GM12865 (cell line): ENCODE measurements around the gene HAUS8.
"Not testable (repeated sequence)": the region's sequence is repeated elsewhere in the genome, so short reads cannot be mapped to it uniquely, and the experiment has no call there.

Source experiments
- DNase-seq: peaks from one replicate; pipeline ENCODE4 v3.0.0; 2010; ENCODE audit warnings: low read depth
- H3K4me3 ChIP-seq: 2 replicates; pipeline ENCODE4 v1.5.1; 2011; ENCODE audit warnings: mild to moderate bottlenecking, low read depth, low read length, control low read depth
- TF ChIP-seq, protein P1 (sequence below): IDR thresholded peaks from 2 replicates; pipeline ENCODE4 v1.5.1; 2011; ENCODE audit warnings: low read length, control low read depth, low read depth, inconsistent platforms; ENCODE audit not compliant: insufficient read depth; ENCODE audit errors: missing control alignments

The HAUS8 gene

DNA sequence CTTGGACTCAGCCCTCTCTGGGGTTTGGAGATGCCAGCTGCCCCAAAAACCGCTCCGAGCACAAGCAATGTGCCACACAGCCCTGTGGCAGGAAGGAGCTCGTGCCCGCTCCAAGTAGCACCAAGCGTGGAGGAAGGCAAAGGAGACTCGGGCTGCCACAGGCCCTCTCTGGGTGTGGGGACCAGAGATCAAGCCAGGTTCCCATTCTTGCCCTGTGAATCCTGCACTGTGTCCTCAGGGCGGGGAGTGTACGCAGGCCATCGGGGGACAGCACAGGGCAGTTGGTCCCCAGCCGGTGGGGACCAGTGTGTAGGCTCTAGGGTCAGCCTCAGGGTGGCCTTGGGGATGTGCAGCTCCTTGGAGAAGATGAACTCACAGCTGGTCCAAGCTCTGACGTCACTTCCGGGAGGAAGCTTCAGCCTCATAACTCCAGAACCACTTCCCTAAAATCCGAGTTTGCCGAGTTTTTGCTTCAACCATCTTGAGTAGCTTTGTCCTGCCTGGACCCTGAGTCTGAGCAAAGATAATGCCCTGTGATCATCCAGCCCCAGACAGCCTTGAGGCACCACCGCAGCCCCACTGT, 39.3 kb downstream of the HAUS8 start:
- no peak overlapping the region for H3K4me3 ChIP-seq

GRCh38 chr19:17031741-17032140, 43.5 kb downstream of the HAUS8 start:
- H3K4me3 ChIP-seq = no peak overlapping the region
- DNase-seq = no peak
- TF ChIP-seq, protein P1, sequence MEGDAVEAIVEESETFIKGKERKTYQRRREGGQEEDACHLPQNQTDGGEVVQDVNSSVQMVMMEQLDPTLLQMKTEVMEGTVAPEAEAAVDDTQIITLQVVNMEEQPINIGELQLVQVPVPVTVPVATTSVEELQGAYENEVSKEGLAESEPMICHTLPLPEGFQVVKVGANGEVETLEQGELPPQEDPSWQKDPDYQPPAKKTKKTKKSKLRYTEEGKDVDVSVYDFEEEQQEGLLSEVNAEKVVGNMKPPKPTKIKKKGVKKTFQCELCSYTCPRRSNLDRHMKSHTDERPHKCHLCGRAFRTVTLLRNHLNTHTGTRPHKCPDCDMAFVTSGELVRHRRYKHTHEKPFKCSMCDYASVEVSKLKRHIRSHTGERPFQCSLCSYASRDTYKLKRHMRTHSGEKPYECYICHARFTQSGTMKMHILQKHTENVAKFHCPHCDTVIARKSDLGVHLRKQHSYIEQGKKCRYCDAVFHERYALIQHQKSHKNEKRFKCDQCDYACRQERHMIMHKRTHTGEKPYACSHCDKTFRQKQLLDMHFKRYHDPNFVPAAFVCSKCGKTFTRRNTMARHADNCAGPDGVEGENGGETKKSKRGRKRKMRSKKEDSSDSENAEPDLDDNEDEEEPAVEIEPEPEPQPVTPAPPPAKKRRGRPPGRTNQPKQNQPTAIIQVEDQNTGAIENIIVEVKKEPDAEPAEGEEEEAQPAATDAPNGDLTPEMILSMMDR = no peak

More for the DNA sequence above, 39.3 kb downstream of the HAUS8 start:
- DNase-seq = no peak
- TF ChIP-seq, protein P1 = no peak

- TF ChIP-seq, protein P1 = no peak
- H3K4me3 ChIP-seq = no peak overlapping the region
Measured at GRCh38 chr19:17027535-17027975, 47.7 kb downstream of the HAUS8 start.

DNA sequence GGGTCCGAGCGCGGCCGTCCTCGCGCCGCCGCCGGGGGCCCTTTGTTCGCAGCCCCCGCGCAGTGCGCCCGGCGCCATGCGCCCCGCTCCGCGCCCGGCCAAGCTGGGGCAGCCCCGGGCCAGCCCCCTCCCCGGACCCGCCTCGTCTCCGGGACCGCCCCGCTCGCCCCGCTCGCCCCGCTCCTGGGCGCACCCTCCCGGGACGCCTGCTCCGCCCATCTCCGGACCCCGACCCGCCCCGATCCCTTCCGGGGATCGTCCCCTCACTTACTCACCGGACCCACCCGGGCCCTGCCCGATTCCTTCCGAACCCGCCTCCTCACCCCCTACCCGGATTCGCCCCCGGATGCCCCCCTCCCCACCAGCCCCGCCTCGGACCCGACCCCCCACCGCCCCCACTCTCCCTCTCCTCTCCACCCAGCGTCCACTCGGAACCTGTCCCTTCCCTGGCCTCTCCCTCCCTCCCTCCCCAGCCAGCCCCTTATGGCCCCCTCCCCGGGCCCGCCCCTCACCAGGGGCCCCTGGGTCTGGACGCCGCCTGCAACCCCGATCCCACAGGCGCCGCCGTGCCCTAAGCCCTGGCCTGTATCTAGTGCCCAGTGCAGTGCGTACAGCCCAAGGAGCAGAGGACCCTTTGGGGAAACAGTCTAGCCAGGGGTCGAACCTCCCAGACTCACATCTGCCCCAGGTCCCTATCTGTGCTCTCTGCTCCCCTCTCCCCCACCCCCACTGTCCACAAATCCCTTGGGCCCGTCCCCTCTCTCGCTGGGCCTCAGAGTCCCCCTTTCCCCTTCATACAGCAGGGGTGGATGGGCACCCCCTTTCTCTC, 48.3 kb downstream of the HAUS8 start, which contains the start of gene CPAMD8:
Gene CPAMD8 (minus strand): TSS at position 105 of the 829 bp plus-strand sequence. CDS start 168 bp downstream, outside the sequence.
- no peak within 1 kb of the TSS for H3K4me3 ChIP-seq
- TF ChIP-seq, protein P1 = no peak

More at GRCh38 chr19:17027535-17027975, 47.7 kb downstream of the HAUS8 start:
- DNase-seq = no peak

GRCh38 chr19:17025991-17026658, 49.1 kb downstream of the HAUS8 start:
- H3K4me3 ChIP-seq = no peak overlapping the region
- TF ChIP-seq, protein P1 = no peak
- no peak for DNase-seq

More for the DNA sequence above, 48.3 kb downstream of the HAUS8 start, which contains the start of gene CPAMD8:
- DNase-seq = no peak

GRCh38 chr19:17025361-17025760, 49.9 kb downstream of the HAUS8 start:
- no peak overlapping the region for H3K4me3 ChIP-seq
- no peak for DNase-seq
- TF ChIP-seq, protein P1 = no peak

- DNase-seq, H3K4me3 ChIP-seq: not testable (repeated sequence)
Measured at GRCh38 chr19:17024941-17025340, 50.3 kb downstream of the HAUS8 start.
